Adrenal gland (tissue), 5 donors: ENCODE results near the gene GIGYF2.

Source experiments
- CTCF ChIP-seq, 6 experiments: fragments of 450-650 bp in 4 of 6; fragments of 200-600 bp in 2 of 6; sonication (generic) in 1 of 6; IDR thresholded peaks; 1 replicate in 5 of 6; 2 replicates in 1 of 6; pipeline versions ENCODE4 v1.5.1 to v1.8.0; 2016 to 2021; ENCODE audit warnings: antibody characterized with exemption in 6 of 6, mild to moderate bottlenecking in 2 of 6, moderate library complexity in 1 of 6
- POLR2A ChIP-seq, 2 donors: fragments of 450-650 bp; IDR thresholded peaks; one replicate each; pipeline ENCODE4 v1.6.1; 2017; ENCODE audit warnings: antibody characterized with exemption in 2 of 2, mild to moderate bottlenecking in 2 of 2, moderate library complexity in 1 of 2
- donor health status: DM: no; HTN: no; CAD: no.

- TF ChIP-seq CTCF (IDR thresholded peaks at IDR 0.05) (no peak), POLR2A (IDR thresholded peaks at IDR 0.05) (no peak)
Measured at GRCh38 chr2:232842689-232843088, 145.6 kb downstream of the GIGYF2 start.
